ENCODE data around the gene MYBL2.

Gene MYBL2

DNA sequence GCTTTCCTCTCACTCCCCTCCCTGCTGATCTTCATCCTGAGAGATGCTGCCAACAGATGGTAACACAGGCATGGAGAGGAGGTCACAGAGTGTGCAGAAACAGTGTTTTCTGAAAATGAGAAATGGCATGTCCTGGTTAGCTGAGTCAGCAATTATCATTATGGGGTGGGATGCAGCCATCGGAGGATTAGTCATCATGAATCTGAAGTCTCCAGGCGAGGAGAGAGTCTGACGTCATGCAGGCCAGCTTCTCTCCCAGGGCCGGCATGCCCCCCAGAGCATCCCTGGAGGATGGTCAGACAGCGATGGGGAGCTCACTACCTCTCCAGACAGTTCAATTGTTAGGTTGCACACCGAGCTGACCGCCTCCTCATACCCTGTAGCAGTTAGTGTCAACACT is 64.6 kb downstream of the MYBL2 start:
- no peak for DNase-seq (ENCODE audit: low read depth, low spot score)
- TF ChIP-seq FOXP2 (optimal IDR thresholded peaks at IDR 0.05; ENCODE audit: control extremely low read depth, extremely low read length, insufficient read depth) (no peak), EZH2 (IDR thresholded peaks at IDR 0.05) (no peak), POLR2AphosphoS5 (IDR thresholded peaks at IDR 0.05; ENCODE audit: borderline replicate concordance, low read depth, low read length) (no peak)
- Histone ChIP-seq H3K9ac (ENCODE audit: insufficient read length) (no peak overlapping the region), H3K27ac (no peak overlapping the region), H3K9me3 (ENCODE audit: low read depth, low read length) (no peaks in the 10 kb centered on the region), H3K36me3 (ENCODE audit: insufficient read depth, low read length) (no peaks in the 10 kb centered on the region), H3K4me3 (no peak overlapping the region)

DNA sequence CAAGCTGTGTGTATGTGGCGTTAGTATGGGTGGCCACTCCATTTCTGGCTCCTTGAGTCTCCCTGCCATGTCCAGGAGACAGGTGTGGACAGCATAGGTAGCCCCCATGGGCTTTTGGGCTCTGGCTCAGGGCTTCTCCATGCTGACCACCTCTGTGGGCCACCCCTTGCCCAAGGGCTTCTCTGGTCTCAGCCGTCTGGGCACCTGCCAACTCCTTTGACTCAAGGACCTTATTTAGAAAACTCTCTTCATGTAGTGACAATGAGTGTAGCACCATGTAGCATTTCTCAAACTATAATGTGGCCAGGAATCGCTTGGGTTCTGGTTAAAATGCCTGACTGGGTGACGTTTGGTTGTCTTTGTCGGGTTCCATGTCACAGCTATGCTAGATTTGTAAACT is 65.0 kb downstream of the MYBL2 start:
- H3K9ac ChIP-seq (ENCODE audit: insufficient read length) = no peak overlapping the region
- no peaks in the 10 kb centered on the region for H3K36me3 ChIP-seq (ENCODE audit: insufficient read depth, low read length)
- TF ChIP-seq EZH2 (IDR thresholded peaks at IDR 0.05) (no peak), FOXP2 (optimal IDR thresholded peaks at IDR 0.05; ENCODE audit: control extremely low read depth, extremely low read length, insufficient read depth) (no peak), POLR2AphosphoS5 (IDR thresholded peaks at IDR 0.05; ENCODE audit: borderline replicate concordance, low read depth, low read length) (no peak)
- no peak for DNase-seq (ENCODE audit: low read depth, low spot score)
- no peak overlapping the region for H3K4me3 ChIP-seq
- H3K27ac ChIP-seq = no peak overlapping the region
- H3K9me3 ChIP-seq (ENCODE audit: low read depth, low read length) = no peaks in the 10 kb centered on the region

DNA sequence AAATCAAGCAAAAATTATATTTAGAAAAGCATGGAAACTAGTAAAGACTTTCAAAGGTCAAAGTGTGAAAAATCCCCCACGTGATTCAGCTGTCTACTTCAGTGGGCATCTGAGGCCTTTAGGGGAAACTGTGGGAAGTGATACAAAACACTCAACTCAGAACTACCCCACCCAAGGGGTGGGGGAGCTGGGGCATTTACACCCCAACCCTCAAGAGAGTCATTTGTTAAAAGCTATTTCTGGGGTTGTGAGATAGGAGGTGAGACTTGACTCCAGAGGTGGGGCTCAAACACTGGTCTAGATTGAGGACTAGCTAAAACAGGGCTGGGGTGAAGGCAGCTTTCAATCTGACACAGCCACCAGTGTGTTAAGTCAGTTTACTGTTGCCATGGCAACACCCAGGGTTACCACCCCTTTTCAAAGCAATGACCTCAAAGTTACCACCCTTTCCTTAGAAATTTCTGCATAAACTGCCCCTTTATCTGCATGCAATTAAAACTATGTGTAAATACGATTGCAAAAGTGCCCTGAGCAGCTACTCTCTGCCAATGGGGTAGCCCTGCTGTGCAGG is 69.8 kb downstream of the MYBL2 start:
- no peak for TF ChIP-seq POLR2AphosphoS5 (IDR thresholded peaks at IDR 0.05; ENCODE audit: borderline replicate concordance, low read depth, low read length)
- no peak for TF ChIP-seq FOXP2 (optimal IDR thresholded peaks at IDR 0.05; ENCODE audit: control extremely low read depth, extremely low read length, insufficient read depth)
- TF ChIP-seq EZH2 (IDR thresholded peaks at IDR 0.05) = no peak
- Histone ChIP-seq H3K4me3 (no peak overlapping the region), H3K9ac (ENCODE audit: insufficient read length) (no peak overlapping the region), H3K9me3 (ENCODE audit: low read depth, low read length) (no peaks in the 10 kb centered on the region), H3K36me3 (ENCODE audit: insufficient read depth, low read length) (no peaks in the 10 kb centered on the region), H3K27ac (no peak overlapping the region)
- DNase-seq (ENCODE audit: low read depth, low spot score) = no peak

DNA sequence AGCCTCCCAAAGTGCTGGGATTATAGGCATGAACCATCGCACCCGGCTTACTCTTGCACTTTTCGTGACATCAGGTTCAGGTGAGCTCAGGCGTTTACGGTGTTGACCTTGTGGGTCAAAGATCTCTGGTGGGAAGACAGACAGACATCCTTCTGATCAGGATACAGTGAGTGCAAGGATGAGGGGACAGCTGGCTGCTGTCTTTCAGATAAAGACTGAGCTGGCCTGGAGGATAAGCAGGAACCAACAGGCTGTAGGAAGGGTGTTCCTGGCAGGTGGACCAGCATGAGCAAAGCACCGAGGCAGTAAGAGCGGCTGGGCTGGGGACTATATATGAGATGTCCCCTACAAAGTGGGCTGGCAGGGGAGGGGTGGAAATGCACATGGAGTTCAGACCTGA is 71.0 kb downstream of the MYBL2 start:
- H3K9ac ChIP-seq (ENCODE audit: insufficient read length) = no peak overlapping the region
- no peaks in the 10 kb centered on the region for H3K36me3 ChIP-seq (ENCODE audit: insufficient read depth, low read length)
- no peaks in the 10 kb centered on the region for H3K9me3 ChIP-seq (ENCODE audit: low read depth, low read length)
- H3K27ac ChIP-seq = no peak overlapping the region
- DNase-seq (ENCODE audit: low read depth, low spot score) = no peak
- TF ChIP-seq EZH2 (IDR thresholded peaks at IDR 0.05) (no peak), POLR2AphosphoS5 (IDR thresholded peaks at IDR 0.05; ENCODE audit: borderline replicate concordance, low read depth, low read length) (no peak)
- H3K4me3 ChIP-seq = no peak overlapping the region

DNA sequence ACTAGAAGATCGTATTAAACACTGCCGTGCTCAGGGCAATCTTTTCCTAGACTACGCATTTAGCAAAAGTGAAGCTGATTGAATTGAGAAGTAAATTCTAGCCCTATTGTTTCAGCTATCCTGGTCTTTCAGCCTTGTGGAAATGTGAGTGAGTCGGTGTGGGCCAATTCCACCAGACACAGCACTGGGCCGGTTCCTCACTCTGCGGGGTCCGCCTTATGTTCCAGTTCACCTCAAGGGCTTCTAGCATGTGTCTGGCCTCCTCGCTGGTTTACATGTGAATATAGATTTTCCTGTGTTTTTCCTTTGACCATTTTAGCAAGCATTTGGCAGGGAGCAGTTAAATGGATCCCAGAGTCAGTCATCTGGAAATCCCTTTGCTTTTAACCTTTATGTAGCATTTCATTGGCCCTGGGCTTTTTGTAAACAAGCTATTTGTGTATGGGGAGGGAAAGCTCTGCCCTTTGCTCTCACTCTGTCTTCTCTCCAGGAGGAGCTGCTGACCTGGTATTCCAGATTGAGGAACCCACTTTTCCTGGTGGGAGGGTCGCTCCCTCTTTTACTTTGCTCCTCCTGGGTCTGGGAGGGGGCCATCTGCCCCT is 72.3 kb downstream of the MYBL2 start:
- no peaks in the 10 kb centered on the region for H3K9me3 ChIP-seq (ENCODE audit: low read depth, low read length)
- no peak overlapping the region for H3K27ac ChIP-seq
- no peak overlapping the region for H3K9ac ChIP-seq (ENCODE audit: insufficient read length)
- no peak overlapping the region for H3K4me3 ChIP-seq
- TF ChIP-seq POLR2AphosphoS5 (IDR thresholded peaks at IDR 0.05; ENCODE audit: borderline replicate concordance, low read depth, low read length) = no peak
- no peak for TF ChIP-seq EZH2 (IDR thresholded peaks at IDR 0.05)
- TF ChIP-seq FOXP2 (optimal IDR thresholded peaks at IDR 0.05; ENCODE audit: control extremely low read depth, extremely low read length, insufficient read depth) = no peak
- no peak for DNase-seq (ENCODE audit: low read depth, low spot score)
- H3K36me3 ChIP-seq (ENCODE audit: insufficient read depth, low read length) = no peaks in the 10 kb centered on the region

DNA sequence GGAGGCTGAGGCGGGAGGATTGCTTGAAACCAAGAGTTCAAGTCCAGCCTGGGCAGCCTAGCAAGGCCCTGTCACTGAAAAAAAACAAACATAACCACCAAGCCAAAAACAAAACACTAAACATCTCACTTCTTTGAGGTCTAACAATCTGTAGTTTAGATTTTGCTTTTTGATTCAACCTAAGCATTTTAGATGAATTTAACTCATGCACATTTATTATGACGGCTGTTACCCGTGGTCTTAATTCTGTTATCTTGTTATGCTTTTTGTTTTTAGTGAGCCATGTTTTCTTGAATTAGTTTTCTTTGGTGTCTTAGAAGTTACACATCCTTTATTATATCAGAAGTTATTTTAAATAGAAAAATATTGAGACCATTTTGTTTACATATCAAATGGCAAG is 73.7 kb downstream of the MYBL2 start:
- Histone ChIP-seq H3K9me3 (ENCODE audit: low read depth, low read length) (no peaks in the 10 kb centered on the region), H3K9ac (ENCODE audit: insufficient read length) (no peak overlapping the region), H3K27ac (no peak overlapping the region), H3K36me3 (ENCODE audit: insufficient read depth, low read length) (no peaks in the 10 kb centered on the region), H3K4me3 (no peak overlapping the region)
- no peak for DNase-seq (ENCODE audit: low read depth, low spot score)
- TF ChIP-seq POLR2AphosphoS5 (IDR thresholded peaks at IDR 0.05; ENCODE audit: borderline replicate concordance, low read depth, low read length) = no peak
- TF ChIP-seq FOXP2 (optimal IDR thresholded peaks at IDR 0.05; ENCODE audit: control extremely low read depth, extremely low read length, insufficient read depth) = no peak
- no peak for TF ChIP-seq EZH2 (IDR thresholded peaks at IDR 0.05)

DNA sequence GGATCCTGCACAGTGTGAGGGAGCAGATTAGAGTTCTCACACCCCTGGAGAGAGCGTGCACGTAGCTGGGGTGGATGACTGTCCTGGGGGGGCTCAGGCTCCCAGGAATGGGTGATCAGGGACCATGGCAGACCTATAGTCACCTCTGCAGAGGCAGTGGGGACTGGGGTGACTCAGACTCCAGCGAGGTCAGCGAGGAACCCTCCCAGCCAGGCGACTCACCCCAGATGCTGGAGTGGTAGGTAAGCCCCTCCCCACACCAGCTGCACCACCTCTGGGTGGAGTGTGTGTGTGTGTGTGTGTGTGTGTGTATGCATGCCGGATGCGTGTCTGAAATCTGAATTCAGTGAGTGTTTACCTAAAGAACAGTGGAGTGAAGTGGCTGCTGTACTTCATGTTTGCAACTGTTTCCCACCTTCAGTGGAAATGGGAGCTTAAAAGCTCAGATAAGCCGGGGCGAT is 77.3 kb downstream of the MYBL2 start:
- H3K9me3 ChIP-seq (ENCODE audit: low read depth, low read length) = no peaks in the 10 kb centered on the region
- no peak for TF ChIP-seq EZH2 (IDR thresholded peaks at IDR 0.05)
- no peak for TF ChIP-seq POLR2AphosphoS5 (IDR thresholded peaks at IDR 0.05; ENCODE audit: borderline replicate concordance, low read depth, low read length)
- TF ChIP-seq FOXP2 (optimal IDR thresholded peaks at IDR 0.05; ENCODE audit: control extremely low read depth, extremely low read length, insufficient read depth) = no peak
- no peak overlapping the region for H3K4me3 ChIP-seq
- no peak overlapping the region for H3K27ac ChIP-seq
- no peak for DNase-seq (ENCODE audit: low read depth, low spot score)
- H3K36me3 ChIP-seq (ENCODE audit: insufficient read depth, low read length) = no peaks in the 10 kb centered on the region
- no peak overlapping the region for H3K9ac ChIP-seq (ENCODE audit: insufficient read length)

DNA sequence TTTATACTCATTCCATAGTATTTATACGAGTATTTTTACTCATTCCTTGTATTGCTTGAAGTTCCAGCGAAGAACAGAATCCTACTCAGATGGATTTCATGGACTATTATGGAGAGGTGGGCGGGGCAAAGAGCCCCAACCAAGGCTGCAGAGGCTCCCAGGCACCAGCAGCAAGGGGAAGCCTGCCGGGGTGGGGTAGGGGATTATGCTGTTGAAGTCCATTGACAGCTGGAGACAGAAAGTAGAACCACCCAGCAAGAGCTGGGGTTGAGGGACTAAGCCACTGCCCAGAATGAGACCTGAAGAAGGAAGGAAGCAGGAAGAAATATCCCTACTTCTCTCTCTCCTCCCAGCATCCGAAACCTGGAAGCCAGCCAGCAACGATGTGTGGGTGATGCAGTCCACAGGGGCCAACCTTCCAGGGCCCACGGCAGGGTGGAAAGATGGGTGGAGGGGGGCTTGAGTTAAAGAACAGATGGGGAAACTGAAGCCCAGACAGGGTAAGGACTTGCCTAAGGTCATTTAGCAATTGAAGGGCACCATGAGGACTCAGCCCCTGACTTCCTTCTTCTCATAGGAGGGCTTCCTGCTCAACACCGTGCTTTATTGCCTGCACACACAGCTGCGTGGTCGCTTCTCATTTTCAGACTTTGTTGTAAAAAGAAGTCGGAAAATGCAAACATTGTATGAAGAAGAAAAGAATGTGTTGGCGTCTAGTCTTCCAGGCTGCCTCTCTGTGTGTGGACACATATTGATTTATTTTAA is 78.2 kb downstream of the MYBL2 start:
- peak overlapping the region; percentile 96 for H3K27ac ChIP-seq
- TF ChIP-seq POLR2AphosphoS5 (IDR thresholded peaks at IDR 0.05; ENCODE audit: borderline replicate concordance, low read depth, low read length) (no peak), FOXP2 (optimal IDR thresholded peaks at IDR 0.05; ENCODE audit: control extremely low read depth, extremely low read length, insufficient read depth) (no peak), EZH2 (IDR thresholded peaks at IDR 0.05) (no peak)

More for the DNA sequence above, 78.2 kb downstream of the MYBL2 start:
- peak overlapping the region; percentile 59 for H3K4me3 ChIP-seq
- no peaks in the 10 kb centered on the region for H3K36me3 ChIP-seq (ENCODE audit: insufficient read depth, low read length)
- no peak for DNase-seq (ENCODE audit: low read depth, low spot score)
- no peak overlapping the region for H3K9ac ChIP-seq (ENCODE audit: insufficient read length)
- H3K9me3 ChIP-seq (ENCODE audit: low read depth, low read length) = no peaks in the 10 kb centered on the region
